Cardiac muscle cell (in vitro differentiated cells and primary cell): ENCODE measurements around the gene PAPPA2. TPM values are rescaled to one million over a fixed set of nuclear protein-coding genes. Genes with fewer than 3 reads are reported as not detected.

Source experiments
- DNase-seq, 2 donors: peaks; one replicate each; pipeline versions ENCODE4 v3.0.0 to v3.0.0-alpha.2; 2010 to 2017; ENCODE audit warnings: low read depth in 1 of 2, low spot score in 1 of 2
- H3K27ac ChIP-seq: fragments of 200-600 bp; sonication (generic); 2 replicates; pipeline ENCODE4 v1.5.1; 2016
- H3K27me3 ChIP-seq: fragments of 200-600 bp; sonication (generic); 2 replicates; pipeline ENCODE4 v1.6.0; 2016; ENCODE audit warnings: control low read depth
- H3K36me3 ChIP-seq: fragments of 200-600 bp; sonication (generic); 2 replicates; pipeline ENCODE4 v1.5.1; 2016; ENCODE audit warnings: control low read depth
- H3K4me1 ChIP-seq: fragments of 200-600 bp; sonication (generic); 2 replicates; pipeline ENCODE4 v1.8.1; 2017; ENCODE audit warnings: low read depth, mild to moderate bottlenecking, mixed run types
- H3K4me3 ChIP-seq: fragments of 200-600 bp; sonication (generic); 2 replicates; pipeline ENCODE4 v1.5.1; 2016; ENCODE audit warnings: mild to moderate bottlenecking
- H3K9me3 ChIP-seq: fragments of 200-600 bp; sonication (generic); 2 replicates; pipeline ENCODE4 v1.5.1; 2017; ENCODE audit warnings: low read depth, mild to moderate bottlenecking, control low read depth
- CTCF ChIP-seq: IDR thresholded peaks from 2 replicates; pipeline ENCODE4 v1.5.1; 2012; ENCODE audit warnings: low read depth, mild to moderate bottlenecking, low read length
- polyA plus RNA-seq: library from polyadenylated mRNA; unstranded; fragments of >200 nt; fragmentation: Nextera tagmentation; extraction: Ambion mirVana; gene quantifications from 2 replicates; pipeline ENCODE4 v1.2.1, GENCODE V29; 2016
- total RNA-seq: library from RNA; depleted of rRNA; stranded (reverse); fragments of >200 nt; gene quantifications from 2 replicates; pipeline ENCODE4 v1.2.3, GENCODE V29; 2016

The PAPPA2 gene
- total and polyA plus RNA-seq, 2 experiments from 2014 or later = 1.2 to 2.9 TPM

- DNase-seq = no peak
- TF ChIP-seq CTCF = no peak
- no peak overlapping the region for H3K4me3 ChIP-seq
- H3K27ac ChIP-seq = no peak overlapping the region
- H3K4me1 ChIP-seq = no peaks in the 10 kb centered on the region
- no peaks in the 10 kb centered on the region for H3K9me3 ChIP-seq
- no peaks in the 10 kb centered on the region for H3K36me3 ChIP-seq
- H3K27me3 ChIP-seq = no peaks in the 10 kb centered on the region
Measured at GRCh38 chr1:176543360-176544129, 80.6 kb downstream of the PAPPA2 start.

DNA sequence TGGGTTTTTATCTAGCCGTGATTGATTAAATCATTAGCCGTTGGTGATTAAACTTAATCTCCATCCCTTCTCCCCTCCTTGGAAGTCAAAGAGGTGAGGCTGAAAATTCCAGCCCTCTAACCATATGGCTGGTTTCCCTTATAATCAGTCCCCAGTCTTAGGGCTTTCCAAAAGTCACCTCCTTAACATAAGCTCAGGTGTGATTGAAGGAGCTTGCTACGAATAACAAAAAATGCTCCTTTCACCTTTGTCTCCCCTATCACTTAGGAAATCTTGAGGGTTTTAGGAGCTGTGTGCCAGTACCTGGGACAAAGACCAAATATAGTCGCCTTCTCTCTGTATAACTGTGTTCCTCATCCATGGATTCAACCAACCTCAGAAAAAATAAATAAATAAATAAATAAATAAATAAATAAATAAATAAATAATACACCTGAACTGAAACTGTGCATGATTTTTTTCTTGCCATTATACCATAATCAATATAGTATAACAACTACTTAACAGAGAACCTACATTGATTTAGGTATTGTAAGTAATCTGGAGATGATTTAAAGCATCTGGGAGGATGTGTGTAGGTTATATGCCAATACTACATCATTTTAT, 82.2 kb downstream of the PAPPA2 start:
- Histone ChIP-seq H3K36me3 (no peaks in the 10 kb centered on the region), H3K27ac (no peak overlapping the region), H3K9me3 (no peaks in the 10 kb centered on the region), H3K27me3 (no peaks in the 10 kb centered on the region), H3K4me1 (no peaks in the 10 kb centered on the region), H3K4me3 (no peak overlapping the region)
- no peak for TF ChIP-seq CTCF
- DNase-seq = no peak

DNA sequence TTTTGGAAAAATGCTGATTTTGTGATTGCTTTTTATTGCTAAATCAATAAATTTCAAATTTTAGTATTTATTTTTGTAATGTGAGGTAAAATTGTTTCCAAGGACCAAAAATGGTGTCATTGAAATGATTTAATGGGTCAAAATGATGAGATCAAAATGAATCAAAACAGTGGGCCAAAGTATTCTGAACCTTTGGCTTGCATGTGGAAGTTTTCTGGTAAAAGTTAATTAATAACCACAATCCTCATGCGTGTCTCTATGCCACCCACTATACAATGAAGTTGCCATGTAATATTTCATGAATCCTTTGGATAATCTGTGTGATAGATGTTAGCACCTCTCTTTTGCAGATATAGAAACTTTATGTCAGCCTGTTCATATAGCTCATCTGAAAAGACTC, 83.8 kb downstream of the PAPPA2 start:
- H3K27me3 ChIP-seq = no peaks in the 10 kb centered on the region
- no peak overlapping the region for H3K27ac ChIP-seq
- no peaks in the 10 kb centered on the region for H3K9me3 ChIP-seq
- H3K4me3 ChIP-seq = no peak overlapping the region
- DNase-seq = no peak
- no peaks in the 10 kb centered on the region for H3K36me3 ChIP-seq
- no peak for TF ChIP-seq CTCF
- no peaks in the 10 kb centered on the region for H3K4me1 ChIP-seq

DNA sequence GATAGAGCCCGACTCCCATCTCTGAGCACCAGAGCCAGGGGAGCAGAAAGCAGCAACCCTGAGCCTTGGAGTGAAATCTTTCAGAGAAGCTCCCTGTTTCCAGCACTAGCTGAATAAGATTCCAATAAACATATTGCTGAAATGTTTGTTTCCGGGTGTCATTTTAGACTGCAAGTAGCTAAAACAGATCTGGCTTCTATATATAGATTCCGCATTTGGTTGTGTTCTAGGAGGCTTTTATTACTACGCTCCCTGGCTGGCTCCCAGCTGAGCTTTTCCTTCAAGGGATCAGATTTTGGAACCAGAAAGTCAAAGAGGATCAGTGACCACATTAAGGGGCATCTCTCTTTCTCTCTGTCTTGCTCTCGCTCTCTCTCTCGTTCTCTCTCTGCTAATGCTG, 88.2 kb downstream of the PAPPA2 start:
- Histone ChIP-seq H3K27ac (no peak overlapping the region), H3K27me3 (no peaks in the 10 kb centered on the region), H3K4me1 (peaks cover 17% of the 10 kb centered on the region), H3K9me3 (no peaks in the 10 kb centered on the region), H3K4me3 (no peak overlapping the region), H3K36me3 (no peaks in the 10 kb centered on the region)
- TF ChIP-seq CTCF = no peak
- DNase-seq = no peak

DNA sequence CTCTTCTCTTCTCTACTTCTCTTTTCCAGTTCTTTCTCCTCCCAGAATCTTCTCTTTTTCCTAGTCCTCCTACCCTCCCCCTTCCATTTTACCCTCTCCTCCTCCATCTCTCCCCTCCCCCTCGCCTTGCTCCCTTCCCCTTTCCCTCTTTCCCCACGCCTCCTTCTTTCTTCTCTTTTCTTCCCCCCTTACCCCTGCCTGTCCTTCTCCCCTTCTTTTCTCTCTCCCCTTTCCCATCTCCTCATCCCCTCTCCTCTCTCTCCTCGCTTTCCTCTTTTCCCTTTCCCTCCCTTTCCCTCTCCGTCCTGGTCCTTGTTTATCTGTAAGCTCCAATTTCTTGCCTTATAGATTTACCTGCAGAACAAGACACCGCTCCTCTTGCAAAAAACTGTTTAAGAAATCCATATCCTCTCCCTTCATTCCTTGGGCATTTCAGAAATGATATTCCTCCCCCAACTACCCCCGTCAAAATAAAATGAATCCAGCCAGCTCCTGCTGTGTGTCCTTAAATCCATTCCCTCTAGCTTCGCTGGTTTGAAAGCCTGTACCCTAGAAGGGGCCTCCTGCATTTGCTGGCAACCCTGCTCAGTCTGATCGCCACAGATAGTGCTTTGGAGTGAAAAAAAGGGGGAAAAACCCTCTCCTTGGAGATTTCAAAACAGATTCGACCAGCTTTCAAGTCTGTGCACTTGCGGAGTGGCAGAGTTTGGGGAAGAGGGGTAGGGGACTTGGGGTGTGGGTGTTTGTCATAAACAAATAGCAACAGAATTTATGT, 89.4 kb downstream of the PAPPA2 start:
- H3K27me3 ChIP-seq = no peaks in the 10 kb centered on the region
- no peak overlapping the region for H3K27ac ChIP-seq
- H3K36me3 ChIP-seq = no peaks in the 10 kb centered on the region
- TF ChIP-seq CTCF = no peak
- H3K4me3 ChIP-seq = no peak overlapping the region
- peaks cover 17% of the 10 kb centered on the region for H3K4me1 ChIP-seq
- H3K9me3 ChIP-seq = no peaks in the 10 kb centered on the region
- DNase-seq = no peak
